KMS-11 (cell line): Measurements from ENCODE around the gene KRT82.

Source experiments
- H2AFZ ChIP-seq: fragments of 200-600 bp; sonication (generic); 2 replicates; pipeline ENCODE4 v1.6.1; 2016; ENCODE audit warnings: antibody characterized with exemption, mixed run types, low read depth
- H3K27ac ChIP-seq: fragments of 200-600 bp; sonication (generic); 2 replicates; pipeline ENCODE4 v1.6.1; 2016; ENCODE audit warnings: mild to moderate bottlenecking, mixed run types
- H3K27me3 ChIP-seq: fragments of 200-600 bp; sonication (generic); 2 replicates; pipeline ENCODE4 v1.6.1; 2017; ENCODE audit warnings: mild to moderate bottlenecking, low read depth, mixed run types, moderate library complexity; ENCODE audit not compliant: insufficient read depth
- H3K36me3 ChIP-seq: fragments of 200-600 bp; sonication (generic); 2 replicates; pipeline ENCODE4 v1.6.1; 2017; ENCODE audit warnings: mild to moderate bottlenecking, mixed run types; ENCODE audit not compliant: insufficient read depth
- H3K4me1 ChIP-seq: fragments of 200-600 bp; sonication (generic); 2 replicates; pipeline ENCODE4 v1.6.1; 2016; ENCODE audit warnings: mild to moderate bottlenecking, low read depth, mixed run types; ENCODE audit not compliant: poor library complexity, severe bottlenecking
- H3K4me2 ChIP-seq: fragments of 200-600 bp; sonication (generic); 2 replicates; pipeline ENCODE4 v1.7.0; 2016; ENCODE audit warnings: mild to moderate bottlenecking, mixed run types
- H3K4me3 ChIP-seq: fragments of 200-600 bp; sonication (generic); IDR thresholded peaks from 2 replicates; pipeline ENCODE4 v1.6.1; 2017; ENCODE audit warnings: low read depth, low read length, mixed read lengths; ENCODE audit not compliant: insufficient read depth
- H3K79me2 ChIP-seq: fragments of 200-600 bp; sonication (generic); 2 replicates; pipeline ENCODE4 v1.6.1; 2016; ENCODE audit warnings: low read depth, mixed run types; ENCODE audit not compliant: insufficient read depth
- H3K9ac ChIP-seq: fragments of 200-600 bp; sonication (generic); 2 replicates; pipeline ENCODE4 v1.6.1; 2016; ENCODE audit warnings: mild to moderate bottlenecking, mixed run types
- H4K20me1 ChIP-seq: fragments of 200-600 bp; sonication (generic); 2 replicates; pipeline ENCODE4 v1.6.1; 2016; ENCODE audit warnings: mild to moderate bottlenecking, mixed run types; ENCODE audit not compliant: insufficient read depth
- CTCF ChIP-seq: fragments of 200-600 bp; sonication (generic); conservative IDR thresholded peaks from 2 replicates; pipeline ENCODE4 v1.6.1; 2017; ENCODE audit warnings: low read depth, mild to moderate bottlenecking, antibody characterized with exemption, low read length, moderate library complexity, mixed read lengths

The KRT82 gene

GRCh38 chr12:52423661-52424500 is 17.7 kb upstream of the KRT82 start:
- no peaks in the 10 kb centered on the region for H3K79me2 ChIP-seq
- H3K27me3 ChIP-seq = peaks cover 18% of the 10 kb centered on the region; the same call in 1 of the 2 replicates
- H4K20me1 ChIP-seq = no peaks in the 10 kb centered on the region
- no peak overlapping the region for H2AFZ ChIP-seq
- no peak overlapping the region for H3K4me2 ChIP-seq
- no peaks in the 10 kb centered on the region for H3K4me1 ChIP-seq
- no peak for TF ChIP-seq CTCF
- H3K27ac ChIP-seq = no peak overlapping the region
- no peak overlapping the region for H3K9ac ChIP-seq
- H3K36me3 ChIP-seq = no peaks in the 10 kb centered on the region
- H3K4me3 ChIP-seq = no peak overlapping the region

GRCh38 chr12:52423035-52423434 is 16.9 kb upstream of the KRT82 start:
- no peak overlapping the region for H3K9ac ChIP-seq
- H3K4me1 ChIP-seq = no peaks in the 10 kb centered on the region
- H3K79me2 ChIP-seq = no peaks in the 10 kb centered on the region
- H3K4me3 ChIP-seq = no peak overlapping the region
- H3K36me3 ChIP-seq = no peaks in the 10 kb centered on the region
- peaks cover 18% of the 10 kb centered on the region; the same call in 1 of the 2 replicates for H3K27me3 ChIP-seq
- TF ChIP-seq CTCF = no peak
- H4K20me1 ChIP-seq = no peaks in the 10 kb centered on the region
- no peak overlapping the region for H2AFZ ChIP-seq
- no peak overlapping the region for H3K4me2 ChIP-seq
- H3K27ac ChIP-seq = no peak overlapping the region

- H3K4me3 ChIP-seq = no peak overlapping the region
- no peaks in the 10 kb centered on the region for H3K36me3 ChIP-seq
- H2AFZ ChIP-seq = no peak overlapping the region
- no peaks in the 10 kb centered on the region for H4K20me1 ChIP-seq
- H3K27ac ChIP-seq = no peak overlapping the region
- H3K9ac ChIP-seq = no peak overlapping the region
- H3K27me3 ChIP-seq = no peaks in the 10 kb centered on the region; the same call in 1 of the 2 replicates
- TF ChIP-seq CTCF = no peak
- H3K4me1 ChIP-seq = no peaks in the 10 kb centered on the region
- no peaks in the 10 kb centered on the region for H3K79me2 ChIP-seq
- H3K4me2 ChIP-seq = no peak overlapping the region
Observed at GRCh38 chr12:52419656-52420055, 13.5 kb upstream of the KRT82 start.

GRCh38 chr12:52418576-52419110 is 12.5 kb upstream of the KRT82 start:
- H2AFZ ChIP-seq = no peak overlapping the region
- no peaks in the 10 kb centered on the region for H4K20me1 ChIP-seq
- H3K4me2 ChIP-seq = no peak overlapping the region
- H3K36me3 ChIP-seq = no peaks in the 10 kb centered on the region
- no peak for TF ChIP-seq CTCF
- no peak overlapping the region for H3K27ac ChIP-seq
- H3K4me1 ChIP-seq = no peaks in the 10 kb centered on the region
- no peak overlapping the region for H3K9ac ChIP-seq
- no peaks in the 10 kb centered on the region for H3K79me2 ChIP-seq
- no peaks in the 10 kb centered on the region; the same call in 1 of the 2 replicates for H3K27me3 ChIP-seq
- no peak overlapping the region for H3K4me3 ChIP-seq
